GM12878 (cell line): ENCODE results near the gene PPM1A. TPM values are rescaled to one million over a fixed set of nuclear protein-coding genes. Genes with fewer than 3 reads are reported as not detected.

Experiments
- ATF7 ChIP-seq: fragments of 450-650 bp; IDR thresholded peaks from 2 replicates; pipeline ENCODE4 v1.6.1; 2016; ENCODE audit warnings: low read depth, mild to moderate bottlenecking
- BHLHE40 ChIP-seq, 2 experiments: fragments of 450-650 bp in 1 of 2; IDR thresholded peaks; 2 replicates each; pipeline ENCODE4 v1.6.1; 2011 to 2017; ENCODE audit warnings: low read depth in 2 of 2, borderline replicate concordance in 1 of 2, improper control_type of control experiment in 1 of 2, low read length in 1 of 2, mild to moderate bottlenecking in 1 of 2
- CHD2 ChIP-seq: IDR thresholded peaks from 2 replicates; pipeline ENCODE4 v1.6.1; 2011; ENCODE audit warnings: low read depth, low read length, improper control_type of control experiment, borderline replicate concordance
- HCFC1 ChIP-seq: fragments of 150-350 bp; IDR thresholded peaks from 2 replicates; pipeline ENCODE4 v1.6.1; 2014; ENCODE audit warnings: low read length
- KDM1A ChIP-seq: fragments of 200-600 bp; sonication (generic); IDR thresholded peaks from 2 replicates; pipeline ENCODE4 v1.6.1; 2016; ENCODE audit warnings: borderline replicate concordance
- MYC ChIP-seq: IDR thresholded peaks from 2 replicates; pipeline ENCODE4 v1.6.1; 2011; ENCODE audit warnings: mild to moderate bottlenecking, low read length, moderate library complexity, inconsistent platforms; ENCODE audit not compliant: insufficient read depth, insufficient replicate concordance, insufficient read length, severe bottlenecking
- NRF1 ChIP-seq: conservative IDR thresholded peaks from 2 replicates; pipeline ENCODE4 v1.6.1; 2011; ENCODE audit warnings: mild to moderate bottlenecking, low read depth, low read length, improper control_type of control experiment
- RAD51 ChIP-seq: fragments of 450-650 bp; IDR thresholded peaks from 2 replicates; pipeline ENCODE4 v1.6.1; 2016; ENCODE audit warnings: moderate library complexity, mild to moderate bottlenecking, inconsistent platforms
- RCOR1 ChIP-seq: conservative IDR thresholded peaks from 2 replicates; pipeline ENCODE4 v1.6.1; 2012; ENCODE audit warnings: low read depth, low read length, improper control_type of control experiment
- ZBED1 ChIP-seq: IDR thresholded peaks from 2 replicates; pipeline ENCODE4 v1.6.1; 2016; ENCODE audit warnings: borderline replicate concordance
- ZBTB11 ChIP-seq: fragments of 450-650 bp; formaldehyde crosslinking; IDR thresholded peaks from 2 replicates; pipeline ENCODE4 v1.5.0; 2022; ENCODE audit warnings: mild to moderate bottlenecking, missing genetic modification characterization
- ZNF24 ChIP-seq: fragments of 450-650 bp; IDR thresholded peaks from 2 replicates; pipeline ENCODE4 v1.6.1; 2017; ENCODE audit warnings: antibody characterized with exemption, mild to moderate bottlenecking
- ZNF384 ChIP-seq: IDR thresholded peaks from 2 replicates; pipeline ENCODE4 v1.6.1; 2012; ENCODE audit warnings: low read depth, mild to moderate bottlenecking, low read length, improper control_type of control experiment, borderline replicate concordance
- polyA plus RNA-seq, 11 experiments: library from polyadenylated mRNA; depleted of rRNA in 4 of 11; unstranded in 6 of 11; stranded (reverse) in 5 of 11; fragments of >200 nt; fragmentation: Nextera tagmentation in 4 of 11; fragmentation: Illumina TruSeq in 1 of 11; extraction: Ambion mirVana in 4 of 11; extraction: Trizol in 1 of 11; gene quantifications; 1 replicate in 1 of 11; 2 replicates in 10 of 11; pipeline versions ENCODE4 v1.2.1 to v1.2.3, GENCODE V29; 2011 to 2016; ENCODE audit warnings: inconsistent platforms in 2 of 11, missing spikeins in 2 of 11, low read depth in 1 of 11
- total RNA-seq, 4 experiments: library from RNA; depleted of rRNA in 3 of 4; stranded (reverse); fragments of >200 nt in 3 of 4; fragmentation: Illumina TruSeq in 1 of 4; extraction: Trizol in 1 of 4; gene quantifications; 2 replicates each; pipeline versions ENCODE4 v1.2.1 to v1.2.3, GENCODE V29; 2013 to 2021
- TF ChIP-seq, protein P1 (sequence below): fragments of 450-650 bp; formaldehyde crosslinking; IDR thresholded peaks from 2 replicates; pipeline ENCODE4 v1.4.0; 2020; ENCODE audit warnings: mild to moderate bottlenecking, moderate library complexity
- TF ChIP-seq, protein P2 (sequence below): fragments of 450-650 bp; IDR thresholded peaks from 2 replicates; pipeline ENCODE4 v1.6.1; 2017; ENCODE audit warnings: mild to moderate bottlenecking
- TF ChIP-seq, protein P3 (sequence below): IDR thresholded peaks from 2 replicates; pipeline ENCODE4 v1.6.1; 2011; ENCODE audit warnings: borderline replicate concordance, low read depth, mild to moderate bottlenecking, moderate library complexity, mixed read lengths, low read length; ENCODE audit not compliant: insufficient read depth; ENCODE audit errors: extremely low read length

Gene PPM1A
- total and polyA plus RNA-seq, 10 of the 15 experiments (the other 5 are each of a cell fraction or from before 2014, with no cell fraction given), result 16.8 to 124 (median 47.0) TPM

GRCh38 chr14:60204843-60205774 lies 43.9 kb upstream of the PPM1A start (continued):
- TF ChIP-seq MYC (no peak), BHLHE40 (IDR thresholded peaks at IDR 0.05; ENCODE audit: borderline replicate concordance in 1 of 2, low read depth in 2 of 2, low read length in 1 of 2) (peak; percentile 71 to 74), KDM1A (no peak), ATF7 (peak; percentile 63; the same call in 1 of the 2 replicates), RAD51 (no peak), HCFC1 (no peak), ZBED1 (peak; percentile 14; the same call in 1 of the 2 replicates), RCOR1 (0 out of 2 replicates have a peak, but pooled peaks have one; percentile 28), ZNF24 (no peak), ZBTB11 (CRISPR knock-in tag) (no peak), CHD2 (no peak), ZNF384 (peak; percentile 92), NRF1 (no peak)
- TF ChIP-seq, protein P1, sequence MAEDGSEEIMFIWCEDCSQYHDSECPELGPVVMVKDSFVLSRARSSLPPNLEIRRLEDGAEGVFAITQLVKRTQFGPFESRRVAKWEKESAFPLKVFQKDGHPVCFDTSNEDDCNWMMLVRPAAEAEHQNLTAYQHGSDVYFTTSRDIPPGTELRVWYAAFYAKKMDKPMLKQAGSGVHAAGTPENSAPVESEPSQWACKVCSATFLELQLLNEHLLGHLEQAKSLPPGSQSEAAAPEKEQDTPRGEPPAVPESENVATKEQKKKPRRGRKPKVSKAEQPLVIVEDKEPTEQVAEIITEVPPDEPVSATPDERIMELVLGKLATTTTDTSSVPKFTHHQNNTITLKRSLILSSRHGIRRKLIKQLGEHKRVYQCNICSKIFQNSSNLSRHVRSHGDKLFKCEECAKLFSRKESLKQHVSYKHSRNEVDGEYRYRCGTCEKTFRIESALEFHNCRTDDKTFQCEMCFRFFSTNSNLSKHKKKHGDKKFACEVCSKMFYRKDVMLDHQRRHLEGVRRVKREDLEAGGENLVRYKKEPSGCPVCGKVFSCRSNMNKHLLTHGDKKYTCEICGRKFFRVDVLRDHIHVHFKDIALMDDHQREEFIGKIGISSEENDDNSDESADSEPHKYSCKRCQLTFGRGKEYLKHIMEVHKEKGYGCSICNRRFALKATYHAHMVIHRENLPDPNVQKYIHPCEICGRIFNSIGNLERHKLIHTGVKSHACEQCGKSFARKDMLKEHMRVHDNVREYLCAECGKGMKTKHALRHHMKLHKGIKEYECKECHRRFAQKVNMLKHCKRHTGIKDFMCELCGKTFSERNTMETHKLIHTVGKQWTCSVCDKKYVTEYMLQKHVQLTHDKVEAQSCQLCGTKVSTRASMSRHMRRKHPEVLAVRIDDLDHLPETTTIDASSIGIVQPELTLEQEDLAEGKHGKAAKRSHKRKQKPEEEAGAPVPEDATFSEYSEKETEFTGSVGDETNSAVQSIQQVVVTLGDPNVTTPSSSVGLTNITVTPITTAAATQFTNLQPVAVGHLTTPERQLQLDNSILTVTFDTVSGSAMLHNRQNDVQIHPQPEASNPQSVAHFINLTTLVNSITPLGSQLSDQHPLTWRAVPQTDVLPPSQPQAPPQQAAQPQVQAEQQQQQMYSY (CRISPR knock-in tag), result no peak
- TF ChIP-seq, protein P2, sequence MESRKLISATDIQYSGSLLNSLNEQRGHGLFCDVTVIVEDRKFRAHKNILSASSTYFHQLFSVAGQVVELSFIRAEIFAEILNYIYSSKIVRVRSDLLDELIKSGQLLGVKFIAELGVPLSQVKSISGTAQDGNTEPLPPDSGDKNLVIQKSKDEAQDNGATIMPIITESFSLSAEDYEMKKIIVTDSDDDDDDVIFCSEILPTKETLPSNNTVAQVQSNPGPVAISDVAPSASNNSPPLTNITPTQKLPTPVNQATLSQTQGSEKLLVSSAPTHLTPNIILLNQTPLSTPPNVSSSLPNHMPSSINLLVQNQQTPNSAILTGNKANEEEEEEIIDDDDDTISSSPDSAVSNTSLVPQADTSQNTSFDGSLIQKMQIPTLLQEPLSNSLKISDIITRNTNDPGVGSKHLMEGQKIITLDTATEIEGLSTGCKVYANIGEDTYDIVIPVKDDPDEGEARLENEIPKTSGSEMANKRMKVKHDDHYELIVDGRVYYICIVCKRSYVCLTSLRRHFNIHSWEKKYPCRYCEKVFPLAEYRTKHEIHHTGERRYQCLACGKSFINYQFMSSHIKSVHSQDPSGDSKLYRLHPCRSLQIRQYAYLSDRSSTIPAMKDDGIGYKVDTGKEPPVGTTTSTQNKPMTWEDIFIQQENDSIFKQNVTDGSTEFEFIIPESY, result no peak
- TF ChIP-seq, protein P3, sequence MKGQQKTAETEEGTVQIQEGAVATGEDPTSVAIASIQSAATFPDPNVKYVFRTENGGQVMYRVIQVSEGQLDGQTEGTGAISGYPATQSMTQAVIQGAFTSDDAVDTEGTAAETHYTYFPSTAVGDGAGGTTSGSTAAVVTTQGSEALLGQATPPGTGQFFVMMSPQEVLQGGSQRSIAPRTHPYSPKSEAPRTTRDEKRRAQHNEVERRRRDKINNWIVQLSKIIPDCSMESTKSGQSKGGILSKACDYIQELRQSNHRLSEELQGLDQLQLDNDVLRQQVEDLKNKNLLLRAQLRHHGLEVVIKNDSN, result no peak
- TF ChIP-seq, all 136 proteins: peak for 47
